ENCODE data around the gene FMNL1. TPM values are rescaled to one million over a fixed set of nuclear protein-coding genes. Genes with fewer than 3 reads are reported as not detected.

FMNL1 gene
- total RNA-seq, 2 donors from 2014 or later = 280 to 380 TPM

- no peak for DNase-seq (ENCODE audit: low spot score)
- peak in 1 of 2 donors; percentile 17 for ATAC-seq
- H3K27me3 Mint-ChIP-seq = no peaks in the 10 kb centered on the region
- peaks cover under 1% of the 10 kb centered on the region for H3K36me3 Mint-ChIP-seq
- H3K4me1 Mint-ChIP-seq (ENCODE audit: low read depth in 2 of 2) = peaks cover 70 to 79% of the 10 kb centered on the region in 2 donors
- no peaks in the 10 kb centered on the region for H3K9me3 Mint-ChIP-seq
- peak overlapping the region; percentile 90 for H3K4me3 Mint-ChIP-seq
- H3K27ac Mint-ChIP-seq = peak overlapping the region; percentile 100
These were observed 5.6 kb downstream of the FMNL1 start for GRCh38 chr17:45227101-45227925.

GRCh38 chr17:45227926-45228762 is 6.5 kb downstream of the FMNL1 start:
- peak; percentile 60 for DNase-seq (ENCODE audit: low spot score)
- no peak for ATAC-seq
- no peaks in the 10 kb centered on the region for H3K27me3 Mint-ChIP-seq
- no peaks in the 10 kb centered on the region for H3K9me3 Mint-ChIP-seq
- H3K4me3 Mint-ChIP-seq = peak overlapping the region; percentile 90
- peaks cover 77 to 81% of the 10 kb centered on the region in 2 donors for H3K4me1 Mint-ChIP-seq (ENCODE audit: low read depth in 2 of 2)
- peaks cover 5% of the 10 kb centered on the region for H3K36me3 Mint-ChIP-seq
- peak overlapping the region; percentile 100 for H3K27ac Mint-ChIP-seq

- ATAC-seq (peak; percentile 70 to 81), DNase-seq (ENCODE audit: low spot score) (peak; percentile 97)
- Mint-ChIP-seq H3K27ac (peak overlapping the region; percentile 100), H3K4me3 (peak overlapping the region; percentile 90), H3K36me3 (peaks cover 5% of the 10 kb centered on the region), H3K27me3 (no peaks in the 10 kb centered on the region), H3K4me1 (ENCODE audit: low read depth in 2 of 2) (peaks cover 76 to 80% of the 10 kb centered on the region in 2 donors), H3K9me3 (no peaks in the 10 kb centered on the region)
These were observed 7.3 kb downstream of the FMNL1 start for GRCh38 chr17:45228763-45229539.

- peak overlapping the region; percentile 100 for H3K27ac Mint-ChIP-seq
- ATAC-seq = peak; percentile 24 to 67
These were observed 8.2 kb downstream of the FMNL1 start for GRCh38 chr17:45229681-45230409.

GRCh38 chr17:45230410-45230786 is 8.7 kb downstream of the FMNL1 start:
- H3K36me3 Mint-ChIP-seq = peaks cover 10% of the 10 kb centered on the region

More at GRCh38 chr17:45229681-45230409, 8.2 kb downstream of the FMNL1 start:
- H3K4me1 Mint-ChIP-seq (ENCODE audit: low read depth in 2 of 2) = peaks cover 72 to 76% of the 10 kb centered on the region in 2 donors
- H3K4me3 Mint-ChIP-seq = peak overlapping the region; percentile 90
- DNase-seq (ENCODE audit: low spot score) = peak; percentile 89
- H3K27me3 Mint-ChIP-seq = no peaks in the 10 kb centered on the region
- H3K36me3 Mint-ChIP-seq = peaks cover 5% of the 10 kb centered on the region
- H3K9me3 Mint-ChIP-seq = no peaks in the 10 kb centered on the region

GRCh38 chr17:45230787-45231480 is 9.2 kb downstream of the FMNL1 start:
- H3K27me3 Mint-ChIP-seq = no peaks in the 10 kb centered on the region
- peak; percentile 54 for DNase-seq (ENCODE audit: low spot score)
- peak overlapping the region; percentile 90 for H3K4me3 Mint-ChIP-seq

More at GRCh38 chr17:45230410-45230786, 8.7 kb downstream of the FMNL1 start:
- Mint-ChIP-seq H3K27ac (peak overlapping the region; percentile 100), H3K9me3 (no peaks in the 10 kb centered on the region), H3K4me1 (ENCODE audit: low read depth in 2 of 2) (peaks cover 72 to 76% of the 10 kb centered on the region in 2 donors), H3K27me3 (no peaks in the 10 kb centered on the region), H3K4me3 (peak overlapping the region; percentile 90)
- DNase-seq (ENCODE audit: low spot score) = no peak
- ATAC-seq = no peak

GRCh38 chr17:45231481-45232116 is 9.9 kb downstream of the FMNL1 start:
- Mint-ChIP-seq H3K4me3 (peak overlapping the region; percentile 0), H3K9me3 (no peaks in the 10 kb centered on the region), H3K27ac (peak overlapping the region; percentile 100), H3K4me1 (ENCODE audit: low read depth in 2 of 2) (peaks cover 68 to 70% of the 10 kb centered on the region in 2 donors), H3K27me3 (no peaks in the 10 kb centered on the region), H3K36me3 (peaks cover 10% of the 10 kb centered on the region)
- ATAC-seq (no peak), DNase-seq (ENCODE audit: low spot score) (peak; percentile 64)

More at GRCh38 chr17:45230787-45231480, 9.2 kb downstream of the FMNL1 start:
- peaks cover 73 to 76% of the 10 kb centered on the region in 2 donors for H3K4me1 Mint-ChIP-seq (ENCODE audit: low read depth in 2 of 2)
- H3K36me3 Mint-ChIP-seq = peaks cover 10% of the 10 kb centered on the region
- ATAC-seq = no peak
- no peaks in the 10 kb centered on the region for H3K9me3 Mint-ChIP-seq
- H3K27ac Mint-ChIP-seq = peak overlapping the region; percentile 100

GRCh38 chr17:45232514-45233422 is 11.1 kb downstream of the FMNL1 start:
- ATAC-seq = no peak
- peak overlapping the region; percentile 100 for H3K27ac Mint-ChIP-seq
- peak overlapping the region; percentile 25 for H3K4me3 Mint-ChIP-seq
- no peak for DNase-seq (ENCODE audit: low spot score)
- H3K9me3 Mint-ChIP-seq = no peaks in the 10 kb centered on the region
- no peaks in the 10 kb centered on the region for H3K27me3 Mint-ChIP-seq
- peaks cover 65 to 68% of the 10 kb centered on the region in 2 donors for H3K4me1 Mint-ChIP-seq (ENCODE audit: low read depth in 2 of 2)
- peaks cover 13% of the 10 kb centered on the region for H3K36me3 Mint-ChIP-seq

- H3K36me3 Mint-ChIP-seq = peaks cover 19% of the 10 kb centered on the region
- no peak for ATAC-seq
- no peaks in the 10 kb centered on the region for H3K9me3 Mint-ChIP-seq
- peak overlapping the region; percentile 83 to 100 for H3K27ac Mint-ChIP-seq
- peaks cover 65 to 67% of the 10 kb centered on the region in 2 donors for H3K4me1 Mint-ChIP-seq (ENCODE audit: low read depth in 2 of 2)
- DNase-seq (ENCODE audit: low spot score) = no peak
- no peak overlapping the region for H3K4me3 Mint-ChIP-seq
- H3K27me3 Mint-ChIP-seq = no peaks in the 10 kb centered on the region
These were observed 11.8 kb downstream of the FMNL1 start for GRCh38 chr17:45233423-45233924.

- ATAC-seq = no peak
- peak overlapping the region; percentile 83 to 87 for H3K27ac Mint-ChIP-seq
- H3K27me3 Mint-ChIP-seq = no peaks in the 10 kb centered on the region
- peaks cover 61 to 63% of the 10 kb centered on the region in 2 donors for H3K4me1 Mint-ChIP-seq (ENCODE audit: low read depth in 2 of 2)
- H3K36me3 Mint-ChIP-seq = peaks cover 21% of the 10 kb centered on the region
- no peaks in the 10 kb centered on the region for H3K9me3 Mint-ChIP-seq
- peak overlapping the region; percentile 51 for H3K4me3 Mint-ChIP-seq
- peak; percentile 58 for DNase-seq (ENCODE audit: low spot score)
These were observed 13.1 kb downstream of the FMNL1 start for GRCh38 chr17:45234641-45235415.
